Sciatic nerve (tissue), 2 donors: ENCODE measurements around the gene HOXB3. TPM values are rescaled to one million over a fixed set of nuclear protein-coding genes. Genes with fewer than 3 reads are reported as not detected.

ENCODE experiments used
- ATAC-seq: fragments of 200-7000 bp; cut with Tn5 transposase; one replicate; pipeline ENCODE4 v1.9.1; 2020; ENCODE audit warnings: mild to moderate bottlenecking, moderate library complexity
- DNase-seq: peaks from one replicate; pipeline ENCODE4 v3.0.0-alpha.2; 2020; ENCODE audit warnings: low spot score
- intact Hi-C: fragments of 100-400 bp; cut with DNase I; formaldehyde crosslinking; loops from one replicate; pipeline ENCODE4 v1.14.2; 2022
- total RNA-seq: library from RNA; stranded (reverse); fragmentation: NEBNext Ultra II Directional; extraction: Animal tissue kit (Norgen Biotek cat#: 25700); gene quantifications from one replicate; pipeline ENCODE4 v1.2.1, GENCODE V29; 2021
- donor health status: DM: no; HTN: no; CAD: no.
- donor health status: DM: no; HTN: no; CAD: no.

Gene HOXB3
- total RNA-seq, 1 donor from 2014 or later, result 25.6 TPM

DNA sequence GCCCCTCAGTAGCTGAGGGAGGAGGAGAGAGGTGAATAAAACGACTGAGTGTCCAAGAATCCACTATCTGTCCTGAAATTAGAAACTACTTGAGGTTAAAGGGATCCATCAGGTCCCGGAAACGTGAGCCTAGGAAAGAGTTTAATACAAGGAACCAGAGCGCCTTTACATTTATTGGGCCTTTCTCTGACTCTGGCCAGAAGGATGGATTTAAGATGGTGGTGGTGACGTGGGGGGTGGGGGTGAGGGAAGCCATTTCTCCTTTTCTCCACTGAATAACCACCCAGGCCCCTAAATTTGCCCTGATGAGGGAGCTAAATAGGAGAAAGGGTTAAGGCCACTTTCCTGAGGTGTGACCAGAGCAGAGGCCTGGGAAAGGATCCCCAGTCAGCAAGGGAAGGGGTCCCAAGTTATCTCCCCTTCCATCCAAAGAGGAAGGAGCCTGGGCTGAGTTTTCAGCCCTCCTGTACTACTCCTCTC, 37.1 kb upstream of the HOXB3 start:
- intact Hi-C loops, result no loop called here
- ATAC-seq, result no peak
- DNase-seq, result no peak

DNA sequence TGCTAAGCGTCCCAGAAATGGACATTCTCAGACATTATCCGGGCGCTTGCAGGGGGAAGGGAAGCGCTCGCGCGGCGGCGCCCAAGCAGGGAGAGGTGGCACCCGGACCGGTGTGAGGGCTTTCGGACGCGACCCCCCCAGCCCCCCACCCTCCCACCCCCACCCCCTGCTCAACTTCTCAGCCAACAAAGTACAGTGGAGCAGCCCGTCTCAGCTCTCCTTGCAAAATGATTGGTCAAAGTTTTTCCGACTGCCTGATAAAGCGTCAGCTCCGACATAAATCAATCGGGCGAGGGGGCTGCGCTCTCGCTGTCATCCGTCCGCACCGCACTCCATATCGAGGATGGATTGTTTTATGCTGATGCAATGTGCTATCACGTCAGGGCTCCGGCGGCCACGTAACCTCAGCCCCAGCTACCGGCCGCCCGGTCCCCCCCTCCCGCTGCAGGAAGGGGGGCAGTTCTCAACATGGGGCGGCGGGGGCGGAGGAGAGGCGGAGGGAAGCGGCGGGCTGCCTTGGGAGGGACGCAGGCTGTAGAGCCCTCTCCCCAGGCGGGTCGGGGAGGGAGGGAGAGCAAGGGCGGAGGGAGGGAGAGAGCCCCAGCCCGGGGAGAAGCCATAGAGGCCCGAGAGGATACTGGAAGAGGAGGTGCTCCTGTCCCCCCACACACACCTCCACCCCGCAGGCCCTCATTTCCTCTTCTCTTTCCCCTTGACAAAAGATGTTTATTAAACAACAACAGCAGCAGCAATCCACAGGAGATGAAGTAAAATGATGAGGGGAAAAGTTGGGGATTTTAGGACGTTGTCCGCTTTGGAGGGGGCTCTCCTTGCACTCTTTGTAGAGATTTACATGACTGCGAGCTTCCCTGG, 36.4 kb upstream of the HOXB3 start, which contains the start of gene HOXB9:
Gene HOXB9, minus strand, starts transcription at position 114 of the 873 bp plus-strand sequence. Its CDS starts 89 bp downstream, at position 25.
- ATAC-seq, result no peak
- intact Hi-C loops, result no loop called here
- no peak for DNase-seq

- ATAC-seq, result no peak
- no peak for DNase-seq
- intact Hi-C loops, result no loop called here
These were observed 35.6 kb upstream of the HOXB3 start for GRCh38 chr17:48625495-48626244.

- DNase-seq, result no peak
- ATAC-seq, result peak; percentile 43
- intact Hi-C loops, result no loop called here
These were observed 34.8 kb upstream of the HOXB3 start for GRCh38 chr17:48624544-48625494.

GRCh38 chr17:48624118-48624517, 34.1 kb upstream of the HOXB3 start:
- ATAC-seq, result no peak

DNA sequence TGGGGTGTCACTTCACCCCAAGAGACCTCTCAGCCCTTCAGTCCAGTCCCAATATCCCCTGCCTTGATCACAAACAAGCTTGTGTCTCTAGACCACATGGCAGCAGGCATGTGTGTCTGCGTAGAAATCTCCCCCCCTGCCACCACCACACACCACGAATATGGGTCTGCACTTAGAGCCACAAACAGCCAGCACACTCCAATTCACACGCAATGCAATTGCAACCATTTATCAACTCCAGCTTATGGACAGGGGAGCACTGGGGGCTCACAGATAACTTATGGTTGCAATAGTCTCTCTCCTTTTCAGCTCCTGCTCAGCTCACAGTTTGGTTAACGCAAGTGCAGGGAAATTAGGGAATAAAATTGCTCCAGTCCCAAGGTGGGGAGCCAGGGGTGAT, 33.5 kb upstream of the HOXB3 start:
- DNase-seq (no peak), ATAC-seq (no peak)
- intact Hi-C loops, result no loop called here

More at GRCh38 chr17:48624118-48624517, 34.1 kb upstream of the HOXB3 start:
- DNase-seq, result no peak
- intact Hi-C loops, result no loop called here

GRCh38 chr17:48622857-48623256, 32.8 kb upstream of the HOXB3 start:
- intact Hi-C loops, result no loop called here
- DNase-seq (no peak), ATAC-seq (no peak)

GRCh38 chr17:48621410-48622392, 31.7 kb upstream of the HOXB3 start:
- ATAC-seq (no peak), DNase-seq (no peak)
- intact Hi-C loops, result no loop called here

DNA sequence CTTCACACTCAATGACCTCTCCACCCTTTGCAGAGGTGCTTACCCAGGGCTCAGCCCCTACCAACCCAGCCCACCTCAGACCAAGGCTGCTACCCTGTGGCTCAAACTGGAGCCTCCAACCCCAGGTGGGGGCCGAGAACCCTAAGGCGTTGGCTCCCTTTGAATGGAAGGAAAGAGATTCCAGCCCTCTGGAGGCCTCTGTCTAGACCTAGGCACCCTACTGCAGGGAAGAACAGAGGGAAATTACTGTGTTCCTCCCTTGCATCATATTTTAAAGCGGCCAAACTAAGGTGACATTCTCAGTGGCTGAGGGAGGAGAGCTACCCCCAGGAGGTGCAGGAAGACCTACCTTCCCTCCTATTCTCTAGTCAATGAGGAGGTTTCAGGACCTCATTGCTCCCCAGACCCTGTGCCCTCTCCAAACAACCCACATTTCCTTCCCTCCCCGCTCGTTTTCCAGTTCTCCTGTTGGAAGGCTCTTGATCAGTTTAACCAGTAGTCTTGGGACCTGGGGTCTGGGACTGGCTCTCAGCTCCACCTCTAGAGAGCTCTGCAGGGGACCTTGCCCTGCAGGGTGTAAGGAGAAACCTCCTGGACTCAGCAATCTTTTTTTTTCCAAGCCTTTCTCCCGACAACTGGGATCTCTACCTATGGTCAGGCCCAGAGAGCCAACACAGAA, 30.6 kb upstream of the HOXB3 start:
- intact Hi-C loops, result no loop called here
- no peak for DNase-seq
- no peak for ATAC-seq

GRCh38 chr17:48619826-48620449, 29.9 kb upstream of the HOXB3 start:
- DNase-seq (no peak), ATAC-seq (no peak)
- intact Hi-C loops, result no loop called here

GRCh38 chr17:48618256-48618896, 28.3 kb upstream of the HOXB3 start:
- ATAC-seq (peak; percentile 95), DNase-seq (peak; percentile 94)
- intact Hi-C loops, result no loop called here

- no peak for DNase-seq
- intact Hi-C loops, result no loop called here
- no peak for ATAC-seq
These were observed 27.6 kb upstream of the HOXB3 start for GRCh38 chr17:48617471-48618255.

DNA sequence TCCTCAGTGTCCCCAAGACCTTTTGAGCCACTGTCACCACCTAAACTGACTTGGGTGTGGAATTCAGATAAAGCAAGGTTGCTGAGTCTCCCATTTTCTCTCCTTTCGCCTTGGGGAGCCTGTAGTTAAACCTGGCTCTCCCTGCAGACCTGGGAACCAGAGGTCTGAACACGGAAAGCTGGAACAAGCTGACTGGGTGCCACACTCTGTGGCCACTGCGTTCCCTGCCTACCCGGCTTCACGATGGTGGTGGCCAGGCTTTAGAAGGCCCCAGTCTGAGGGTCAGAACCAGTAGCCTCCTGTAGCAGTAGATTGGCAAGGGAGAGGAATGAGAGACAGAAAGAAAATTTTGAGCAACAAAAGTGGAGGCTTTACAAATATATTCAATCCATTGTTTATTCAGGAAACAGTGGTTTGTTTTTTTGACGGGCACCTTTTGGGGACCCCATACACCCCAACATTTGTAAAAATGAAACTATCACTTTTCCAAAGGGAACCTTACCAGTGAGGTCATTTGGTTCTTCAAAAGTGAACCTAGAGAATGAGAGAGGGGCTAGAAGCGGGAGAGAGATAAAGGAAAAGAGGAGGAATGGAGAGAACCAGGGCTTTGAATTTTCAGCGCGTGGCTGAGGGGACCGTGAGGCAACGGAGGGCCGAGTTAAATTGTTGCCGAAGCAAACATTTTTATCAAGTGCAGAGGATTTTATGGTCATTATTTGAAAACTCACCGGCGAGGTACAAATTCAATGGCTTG, 26.9 kb upstream of the HOXB3 start:
- ATAC-seq (no peak), DNase-seq (no peak)
- intact Hi-C loops, result no loop called here

GRCh38 chr17:48615963-48616716, 26.1 kb upstream of the HOXB3 start:
- ATAC-seq, result no peak
- DNase-seq, result no peak
- intact Hi-C loops, result no loop called here
